Kidney epithelial cell (primary cell): ENCODE data around the gene TAF5. TPM values are rescaled to one million over a fixed set of nuclear protein-coding genes. Genes with fewer than 3 reads are reported as not detected.

ENCODE experiments used
- DNase-seq: peaks from one replicate; pipeline ENCODE4 v3.0.0-alpha.2; 2010; ENCODE audit warnings: low read depth
- H3K27me3 ChIP-seq: 2 replicates; pipeline ENCODE4 v1.6.0; 2011; ENCODE audit warnings: low read length; ENCODE audit not compliant: control insufficient read depth, insufficient read depth
- H3K36me3 ChIP-seq: 2 replicates; pipeline ENCODE4 v1.5.1; 2011; ENCODE audit warnings: low read length; ENCODE audit not compliant: control insufficient read depth, insufficient read depth
- H3K4me3 ChIP-seq: 2 replicates; pipeline ENCODE4 v1.5.1; 2011; ENCODE audit warnings: low read depth, mild to moderate bottlenecking, control low read depth, low read length
- CTCF ChIP-seq: IDR thresholded peaks from 2 replicates; pipeline ENCODE4 v1.5.1; 2011; ENCODE audit warnings: mild to moderate bottlenecking, moderate library complexity, low read length, control low read depth, inconsistent platforms; ENCODE audit not compliant: insufficient read depth, poor library complexity, severe bottlenecking
- total RNA-seq: library from RNA; depleted of rRNA; stranded (reverse); fragments of >200 nt; gene quantifications from 2 replicates; pipeline ENCODE4 v1.2.3, GENCODE V29; 2015

Gene TAF5
- total RNA-seq, 1 donor from 2014 or later, result 2.6 TPM

DNA sequence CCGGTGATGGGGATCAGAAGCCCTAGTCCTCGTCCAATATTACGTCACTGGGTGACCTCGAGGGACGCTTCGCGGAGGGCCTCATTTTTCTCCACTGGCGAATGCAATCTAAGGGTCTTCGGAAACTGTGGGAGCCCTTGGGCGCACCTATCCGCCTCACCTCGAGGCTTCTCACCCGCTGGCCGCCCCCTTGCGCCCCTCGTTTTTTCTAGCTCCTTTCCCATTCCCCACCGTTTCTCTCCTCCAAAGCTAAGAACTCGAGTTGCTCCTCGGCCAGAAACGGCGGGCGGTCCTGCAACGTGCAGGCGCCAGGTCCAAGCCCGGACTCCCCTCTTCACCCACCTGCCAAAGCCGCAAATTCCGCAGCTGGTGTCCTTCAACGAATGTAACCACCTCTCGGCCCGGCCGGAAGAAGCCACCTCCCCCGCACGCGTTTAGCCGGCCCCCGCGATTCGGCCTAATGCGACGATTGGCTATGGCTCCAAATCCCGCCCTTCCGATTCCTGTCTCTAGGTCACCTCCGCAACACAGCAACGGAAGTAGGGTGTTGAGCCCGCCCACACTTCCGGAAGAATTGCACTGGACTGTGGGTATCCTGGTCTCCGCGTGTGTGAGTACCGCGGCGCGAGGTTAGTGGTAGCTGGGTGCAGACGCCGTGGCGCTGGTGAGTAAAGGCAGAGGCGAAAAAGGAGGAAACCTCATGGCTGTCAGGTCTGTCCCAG lies 28.5 kb downstream of the TAF5 start, which contains the start of the genes ATP5MK and PDCD11:
Gene ATP5MK, minus strand, starts transcription at position 409 of the 722 bp plus-strand sequence. CDS start 4,018 bp downstream, outside the sequence.
Gene PDCD11, plus strand, starts transcription at position 560 of the 722 bp plus-strand sequence. CDS start 1,801 bp downstream, outside the sequence.
- TF ChIP-seq CTCF, result peak; percentile 14
- H3K27me3 ChIP-seq, result no peaks in the 10 kb centered on the region
- H3K4me3 ChIP-seq, result peak within 1 kb of the TSS; percentile 86
- DNase-seq, result peak; percentile 94
- peaks cover 2% of the 10 kb centered on the region for H3K36me3 ChIP-seq

- TF ChIP-seq CTCF, result no peak
- DNase-seq, result no peak
- peaks cover 2% of the 10 kb centered on the region for H3K36me3 ChIP-seq
- H3K4me3 ChIP-seq, result peak overlapping the region; percentile 86
- H3K27me3 ChIP-seq, result no peaks in the 10 kb centered on the region
These were observed 29.0 kb downstream of the TAF5 start for GRCh38 chr10:103396789-103397087.

DNA sequence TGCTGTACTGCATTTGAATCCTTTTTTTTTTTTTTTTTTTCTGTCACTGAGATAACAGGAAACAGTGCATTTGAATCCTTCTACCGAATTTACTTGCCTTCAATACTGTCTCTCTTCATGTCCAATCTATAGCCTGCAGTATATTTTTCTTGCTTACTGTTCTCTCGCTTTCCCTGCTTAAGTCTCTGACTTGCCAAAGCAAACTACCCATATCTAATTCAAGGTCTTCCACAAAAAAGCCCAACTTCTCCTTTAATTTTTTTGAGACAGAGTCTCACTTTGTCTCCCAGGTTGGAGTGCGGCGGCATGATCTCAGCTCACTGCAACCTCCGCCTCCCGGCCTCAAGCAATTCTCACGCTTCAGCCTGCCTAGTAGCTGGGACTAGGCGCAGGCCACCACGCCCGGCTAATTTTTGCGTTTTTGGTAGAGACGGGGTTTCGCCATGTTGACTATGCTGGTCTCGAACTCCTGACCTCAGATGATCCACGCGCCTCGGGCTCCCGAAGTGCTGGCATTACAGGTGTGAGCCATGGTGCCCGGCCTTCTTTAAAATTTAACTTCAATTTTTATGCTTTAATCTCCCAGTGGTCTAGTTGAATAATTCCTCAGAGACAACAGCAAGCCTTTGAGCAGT lies 29.5 kb downstream of the TAF5 start:
- H3K4me3 ChIP-seq, result peak overlapping the region; percentile 86
- H3K36me3 ChIP-seq, result peaks cover 2% of the 10 kb centered on the region
- no peak for TF ChIP-seq CTCF
- H3K27me3 ChIP-seq, result no peaks in the 10 kb centered on the region
- no peak for DNase-seq

DNA sequence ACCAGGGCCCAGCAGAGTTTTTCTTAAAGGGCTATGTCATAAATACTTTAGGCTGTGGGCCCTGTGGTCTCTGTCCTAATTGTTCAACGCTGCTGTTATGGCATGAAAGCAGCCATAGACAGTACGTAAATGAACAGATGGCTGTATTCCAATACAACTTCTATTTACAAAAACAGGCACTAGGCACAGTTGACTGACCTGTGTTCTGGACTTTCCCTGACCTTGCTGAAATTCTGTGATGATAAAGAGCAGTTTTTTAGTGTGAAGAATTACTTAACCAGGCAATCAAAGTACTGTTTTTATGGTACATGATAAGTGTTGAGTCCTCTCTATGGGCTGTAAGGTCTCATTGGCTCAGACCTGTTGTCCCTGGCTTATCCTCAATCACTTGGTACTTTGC lies 45.8 kb downstream of the TAF5 start:
- DNase-seq, result no peak
- Histone ChIP-seq H3K4me3 (no peak overlapping the region), H3K27me3 (no peaks in the 10 kb centered on the region), H3K36me3 (peaks cover 4% of the 10 kb centered on the region)
- no peak for TF ChIP-seq CTCF

DNA sequence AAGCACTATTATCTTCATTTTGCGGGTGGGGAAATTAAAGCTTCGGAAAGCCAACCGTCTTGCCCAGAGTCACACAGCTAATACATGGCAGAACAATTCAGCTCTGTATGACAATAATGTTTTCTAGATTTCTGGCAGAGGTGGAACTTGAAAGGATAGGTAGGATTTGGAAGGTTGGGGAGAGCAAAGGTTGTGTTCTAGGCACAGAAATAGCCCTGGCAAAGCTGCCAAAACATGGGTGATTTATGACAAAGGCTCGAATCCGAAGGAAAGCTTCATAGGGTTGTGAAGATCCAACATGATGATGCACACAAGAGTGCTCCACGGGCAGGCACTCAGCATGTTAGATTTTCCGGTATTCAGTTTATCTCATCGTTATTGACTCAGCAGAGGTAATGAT lies 47.8 kb downstream of the TAF5 start:
- no peak for TF ChIP-seq CTCF
- Histone ChIP-seq H3K4me3 (no peak overlapping the region), H3K36me3 (peaks cover 4% of the 10 kb centered on the region)

More for the DNA sequence above, 47.8 kb downstream of the TAF5 start:
- no peak for DNase-seq
- no peaks in the 10 kb centered on the region for H3K27me3 ChIP-seq
